Right lobe of liver (tissue), 6 donors: Measurements from ENCODE around the gene LINC01488. TPM values are rescaled to one million over a fixed set of nuclear protein-coding genes. Genes with fewer than 3 reads are reported as not detected.

ENCODE experiments used
- ATAC-seq, 4 donors: fragments of 200-7000 bp; cut with Tn5 transposase; one replicate each; pipeline ENCODE4 v1.9.1; 2020; ENCODE audit warnings: mild to moderate bottlenecking in 4 of 4, moderate library complexity in 4 of 4
- DNase-seq, 3 donors: peaks; one replicate each; pipeline ENCODE4 v3.0.0-alpha.2; 2020
- H3K27ac ChIP-seq, 3 donors: fragments of 200-600 bp; one replicate each; pipeline ENCODE4 v1.8.0; 2022
- H3K27me3 ChIP-seq, 2 donors: fragments of 200-600 bp; one replicate each; pipeline ENCODE4 v1.8.0; 2022
- H3K36me3 ChIP-seq, 4 donors: fragments of 200-600 bp; sonication (generic) in 1 of 4; one replicate each; pipeline versions ENCODE4 v1.5.1 to v1.8.0; 2017 to 2022; ENCODE audit warnings: control low read depth in 1 of 4
- H3K4me1 ChIP-seq, 4 donors: fragments of 200-600 bp; sonication (generic) in 1 of 4; one replicate each; pipeline versions ENCODE4 v1.5.1 to v1.8.0; 2017 to 2022; ENCODE audit warnings: control low read depth in 1 of 4
- H3K4me3 ChIP-seq, 3 donors: fragments of 200-600 bp; one replicate each; pipeline ENCODE4 v1.8.0; 2022
- H3K9me3 ChIP-seq, 4 donors: fragments of 200-600 bp; sonication (generic) in 1 of 4; one replicate each; pipeline versions ENCODE4 v1.5.1 to v1.8.0; 2017 to 2022; ENCODE audit warnings: control low read depth in 1 of 4
- POLR2A ChIP-seq: fragments of 450-650 bp; IDR thresholded peaks from one replicate; pipeline ENCODE4 v1.6.1; 2017; ENCODE audit warnings: antibody characterized with exemption, mild to moderate bottlenecking
- WGBS: methylation state at CpG from one replicate; pipeline ENCODE4 v1.1.6; 2018; ENCODE audit warnings: low coverage, low lambda C conversion rate; ENCODE audit not compliant: insufficient coverage; ENCODE audit errors: missing lambda C conversion rate; 5-methylcytosine and 5-hydroxymethylcytosine counted together
- intact Hi-C, 2 donors: fragments of 100-400 bp; cut with DNase I; formaldehyde crosslinking; loops; one replicate each; pipeline versions ENCODE4 v1.11.2 to v1.14.1; 2022
- total RNA-seq, 6 experiments: library from RNA; depleted of rRNA in 2 of 6; stranded (reverse); fragments of >200 nt in 2 of 6; fragmentation: NEBNext Ultra II Directional in 3 of 6; extraction: Animal tissue kit (Norgen Biotek cat#: 25700) in 3 of 6; gene quantifications; one replicate each; pipeline versions ENCODE4 v1.1.0 to v1.2.4, GENCODE V29; 2016 to 2023
- TF ChIP-seq, protein P1 (sequence below), 4 donors: fragments of 200-600 bp in 3 of 4; fragments of 450-650 bp in 1 of 4; IDR thresholded peaks; one replicate each; pipeline versions ENCODE4 v1.5.1 to v1.8.0; 2016 to 2022; ENCODE audit warnings: antibody characterized with exemption in 4 of 4, mild to moderate bottlenecking in 2 of 4
- donor health status: DM: no; HTN: yes; CAD: no.
- donor health status: DM: no; HTN: no; CAD: no.
- donor health status: DM: no; HTN: no; CAD: no.
- donor health status: DM: no; HTN: yes; CAD: no.
- donor health status: DM: no; HTN: yes; CAD: no.

Gene LINC01488
- total RNA-seq, 6 experiments from 2014 or later, result 0.63 to 22.9 (median 1.1) TPM; not detected in 1

- peak in 1 of 3 donors; percentile 32 for DNase-seq
- WGBS, result 74% methylated on average over 7 of the region's 27 CpGs
- intact Hi-C loops, result no loop called here
- ATAC-seq, result no peak
- Histone ChIP-seq H3K27ac (no peak overlapping the region), H3K9me3 (no peaks in the 10 kb centered on the region), H3K36me3 (no peaks in the 10 kb centered on the region), H3K27me3 (no peaks in the 10 kb centered on the region), H3K4me1 (peaks cover 0 to 6% (median 0%) of the 10 kb centered on the region in 4 donors), H3K4me3 (no peak overlapping the region)
- TF ChIP-seq, protein P1, sequence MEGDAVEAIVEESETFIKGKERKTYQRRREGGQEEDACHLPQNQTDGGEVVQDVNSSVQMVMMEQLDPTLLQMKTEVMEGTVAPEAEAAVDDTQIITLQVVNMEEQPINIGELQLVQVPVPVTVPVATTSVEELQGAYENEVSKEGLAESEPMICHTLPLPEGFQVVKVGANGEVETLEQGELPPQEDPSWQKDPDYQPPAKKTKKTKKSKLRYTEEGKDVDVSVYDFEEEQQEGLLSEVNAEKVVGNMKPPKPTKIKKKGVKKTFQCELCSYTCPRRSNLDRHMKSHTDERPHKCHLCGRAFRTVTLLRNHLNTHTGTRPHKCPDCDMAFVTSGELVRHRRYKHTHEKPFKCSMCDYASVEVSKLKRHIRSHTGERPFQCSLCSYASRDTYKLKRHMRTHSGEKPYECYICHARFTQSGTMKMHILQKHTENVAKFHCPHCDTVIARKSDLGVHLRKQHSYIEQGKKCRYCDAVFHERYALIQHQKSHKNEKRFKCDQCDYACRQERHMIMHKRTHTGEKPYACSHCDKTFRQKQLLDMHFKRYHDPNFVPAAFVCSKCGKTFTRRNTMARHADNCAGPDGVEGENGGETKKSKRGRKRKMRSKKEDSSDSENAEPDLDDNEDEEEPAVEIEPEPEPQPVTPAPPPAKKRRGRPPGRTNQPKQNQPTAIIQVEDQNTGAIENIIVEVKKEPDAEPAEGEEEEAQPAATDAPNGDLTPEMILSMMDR (IDR thresholded peaks at IDR 0.05), result no peak
- no peak for TF ChIP-seq POLR2A
Measured at GRCh38 chr11:69492201-69492991, 10.9 kb downstream of the LINC01488 start.

- Histone ChIP-seq H3K9me3 (no peaks in the 10 kb centered on the region), H3K27ac (no peak overlapping the region), H3K36me3 (no peaks in the 10 kb centered on the region), H3K27me3 (no peaks in the 10 kb centered on the region), H3K4me3 (no peak overlapping the region), H3K4me1 (peaks cover 0 to 6% (median 0%) of the 10 kb centered on the region in 4 donors)
- intact Hi-C loops, result no loop called here
- no peak for TF ChIP-seq POLR2A
- TF ChIP-seq, protein P1 (IDR thresholded peaks at IDR 0.05), result no peak
- ATAC-seq (peak in 1 of 4 donors; percentile 9), DNase-seq (peak in 2 of 3 donors; percentile 22 to 37)
- WGBS, result 89% methylated on average over 14 of the region's 27 CpGs
Measured at GRCh38 chr11:69493931-69494821, 12.7 kb downstream of the LINC01488 start.

DNA sequence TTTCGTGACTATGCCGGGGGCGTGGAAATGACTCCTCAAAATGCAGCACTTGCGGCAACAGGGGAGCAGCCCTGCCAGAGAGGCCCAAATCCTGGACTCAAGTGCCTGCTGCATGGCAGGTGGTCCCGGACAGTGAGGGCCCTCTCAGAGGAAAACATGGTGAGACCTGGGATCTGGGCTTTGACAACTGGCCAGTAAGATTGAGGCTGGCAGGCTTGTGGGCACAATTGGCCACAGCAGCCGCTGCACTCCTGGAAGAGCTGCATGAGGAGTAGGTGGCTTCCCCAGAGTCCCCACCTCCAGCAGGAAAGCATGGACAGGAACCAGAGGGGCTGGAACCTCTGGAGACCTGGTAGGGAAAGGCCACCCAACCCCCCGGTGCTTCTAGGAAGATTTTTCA is 13.4 kb downstream of the LINC01488 start:
- ATAC-seq, result no peak
- no peak overlapping the region for H3K27ac ChIP-seq

More for the DNA sequence above, 13.4 kb downstream of the LINC01488 start:
- 100% methylated on average over 1 of the region's 7 CpGs for WGBS
- Histone ChIP-seq H3K27me3 (no peaks in the 10 kb centered on the region), H3K36me3 (no peaks in the 10 kb centered on the region), H3K4me3 (no peak overlapping the region), H3K9me3 (no peaks in the 10 kb centered on the region), H3K4me1 (peaks cover 0 to 6% (median 0%) of the 10 kb centered on the region in 4 donors)
- intact Hi-C loops, result no loop called here
- TF ChIP-seq POLR2A, result no peak
- TF ChIP-seq, protein P1 (IDR thresholded peaks at IDR 0.05), result no peak
- DNase-seq, result peak in 2 of 3 donors; percentile 15 to 16
